ENCODE results near the gene TEAD1. TPM values are rescaled to one million over a fixed set of nuclear protein-coding genes. Genes with fewer than 3 reads are reported as not detected.

The TEAD1 gene
- total and polyA plus RNA-seq, 4 donors: 9.1 to 38.4 (median 10.7) TPM

DNA sequence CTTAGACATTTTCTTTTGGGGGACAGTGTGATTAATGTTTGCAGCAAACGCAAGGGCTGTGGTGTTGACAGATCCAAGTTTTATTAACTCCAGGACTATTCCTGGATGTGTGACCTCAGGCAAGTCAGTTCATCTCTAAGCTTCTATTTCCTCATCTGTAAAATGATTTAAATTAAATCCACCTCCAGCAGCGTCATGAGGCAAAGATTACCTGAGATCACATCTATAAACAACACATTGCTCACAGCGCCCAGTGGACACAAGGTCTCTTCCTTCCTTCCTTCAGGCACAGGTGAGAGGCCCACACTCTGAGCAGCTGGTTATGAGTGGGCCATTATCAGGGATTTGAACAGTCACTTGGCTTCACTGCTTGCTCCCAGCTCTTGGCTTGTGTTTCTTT is 223.6 kb downstream of the TEAD1 start:
- H3K27ac ChIP-seq (ENCODE audit: low read depth in 1 of 2, low read length in 2 of 2): no peak overlapping the region
- 75% methylated on average over 3 of the region's 3 CpGs for WGBS
- H3K9me3 ChIP-seq (ENCODE audit: control insufficient read depth in 4 of 4, low read length in 3 of 4): no peaks in the 10 kb centered on the region
- H3K4me1 ChIP-seq (ENCODE audit: control insufficient read depth in 4 of 4, insufficient read depth in 4 of 4, low read length in 3 of 4): peaks cover 0 to 4% (median 2%) of the 10 kb centered on the region in 4 donors
- H3K4me3 ChIP-seq (ENCODE audit: low read depth in 1 of 3, low read length in 3 of 3): no peak overlapping the region
- no peak overlapping the region for H3K9ac ChIP-seq (ENCODE audit: low read depth in 1 of 2, low read length in 2 of 2)
- no peak for DNase-seq (ENCODE audit: low spot score)
- TF ChIP-seq HNF4A (conservative IDR thresholded peaks at IDR 0.05) (no peak), FOXA2 (IDR thresholded peaks at IDR 0.05) (no peak), NR2F2 (IDR thresholded peaks at IDR 0.05) (no peak), JUND (IDR thresholded peaks at IDR 0.05) (no peak), FOXA1 (IDR thresholded peaks at IDR 0.05) (no peak)
- TF ChIP-seq, protein P1, sequence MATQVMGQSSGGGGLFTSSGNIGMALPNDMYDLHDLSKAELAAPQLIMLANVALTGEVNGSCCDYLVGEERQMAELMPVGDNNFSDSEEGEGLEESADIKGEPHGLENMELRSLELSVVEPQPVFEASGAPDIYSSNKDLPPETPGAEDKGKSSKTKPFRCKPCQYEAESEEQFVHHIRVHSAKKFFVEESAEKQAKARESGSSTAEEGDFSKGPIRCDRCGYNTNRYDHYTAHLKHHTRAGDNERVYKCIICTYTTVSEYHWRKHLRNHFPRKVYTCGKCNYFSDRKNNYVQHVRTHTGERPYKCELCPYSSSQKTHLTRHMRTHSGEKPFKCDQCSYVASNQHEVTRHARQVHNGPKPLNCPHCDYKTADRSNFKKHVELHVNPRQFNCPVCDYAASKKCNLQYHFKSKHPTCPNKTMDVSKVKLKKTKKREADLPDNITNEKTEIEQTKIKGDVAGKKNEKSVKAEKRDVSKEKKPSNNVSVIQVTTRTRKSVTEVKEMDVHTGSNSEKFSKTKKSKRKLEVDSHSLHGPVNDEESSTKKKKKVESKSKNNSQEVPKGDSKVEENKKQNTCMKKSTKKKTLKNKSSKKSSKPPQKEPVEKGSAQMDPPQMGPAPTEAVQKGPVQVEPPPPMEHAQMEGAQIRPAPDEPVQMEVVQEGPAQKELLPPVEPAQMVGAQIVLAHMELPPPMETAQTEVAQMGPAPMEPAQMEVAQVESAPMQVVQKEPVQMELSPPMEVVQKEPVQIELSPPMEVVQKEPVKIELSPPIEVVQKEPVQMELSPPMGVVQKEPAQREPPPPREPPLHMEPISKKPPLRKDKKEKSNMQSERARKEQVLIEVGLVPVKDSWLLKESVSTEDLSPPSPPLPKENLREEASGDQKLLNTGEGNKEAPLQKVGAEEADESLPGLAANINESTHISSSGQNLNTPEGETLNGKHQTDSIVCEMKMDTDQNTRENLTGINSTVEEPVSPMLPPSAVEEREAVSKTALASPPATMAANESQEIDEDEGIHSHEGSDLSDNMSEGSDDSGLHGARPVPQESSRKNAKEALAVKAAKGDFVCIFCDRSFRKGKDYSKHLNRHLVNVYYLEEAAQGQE (IDR thresholded peaks at IDR 0.05): no peak
- H3K36me3 ChIP-seq (ENCODE audit: control insufficient read depth in 4 of 4, insufficient read depth in 3 of 4, low read depth in 1 of 4, low read length in 3 of 4): peaks cover 4 to 21% (median 10%) of the 10 kb centered on the region in 4 donors
- no peaks in the 10 kb centered on the region for H3K27me3 ChIP-seq (ENCODE audit: control insufficient read depth in 4 of 4, insufficient read depth in 4 of 4, low read length in 3 of 4)

DNA sequence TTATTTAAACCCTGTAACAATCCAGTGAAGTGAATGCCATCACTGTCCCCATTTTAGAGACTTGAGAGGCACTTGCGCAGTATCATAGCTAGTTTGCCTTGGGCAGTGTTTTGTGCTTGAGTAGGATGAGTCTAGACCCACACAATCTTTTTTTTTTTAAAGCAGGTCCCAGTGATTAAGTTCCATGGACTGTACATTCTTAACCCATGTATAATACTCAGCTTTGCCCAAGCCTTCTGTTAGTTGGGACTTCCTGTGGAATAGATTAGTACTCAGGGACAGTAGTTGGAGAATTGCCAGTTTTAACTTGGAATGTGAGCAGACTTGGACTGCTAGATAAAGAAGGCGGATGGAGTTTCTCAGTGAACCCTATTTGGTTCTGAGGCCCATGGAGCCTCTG is 226.3 kb downstream of the TEAD1 start:
- no peak for TF ChIP-seq YY1 (IDR thresholded peaks at IDR 0.05)
- TF ChIP-seq, protein P1 (IDR thresholded peaks at IDR 0.05): no peak
- no peak for TF ChIP-seq FOXA2 (IDR thresholded peaks at IDR 0.05)
- TF ChIP-seq, protein P2, sequence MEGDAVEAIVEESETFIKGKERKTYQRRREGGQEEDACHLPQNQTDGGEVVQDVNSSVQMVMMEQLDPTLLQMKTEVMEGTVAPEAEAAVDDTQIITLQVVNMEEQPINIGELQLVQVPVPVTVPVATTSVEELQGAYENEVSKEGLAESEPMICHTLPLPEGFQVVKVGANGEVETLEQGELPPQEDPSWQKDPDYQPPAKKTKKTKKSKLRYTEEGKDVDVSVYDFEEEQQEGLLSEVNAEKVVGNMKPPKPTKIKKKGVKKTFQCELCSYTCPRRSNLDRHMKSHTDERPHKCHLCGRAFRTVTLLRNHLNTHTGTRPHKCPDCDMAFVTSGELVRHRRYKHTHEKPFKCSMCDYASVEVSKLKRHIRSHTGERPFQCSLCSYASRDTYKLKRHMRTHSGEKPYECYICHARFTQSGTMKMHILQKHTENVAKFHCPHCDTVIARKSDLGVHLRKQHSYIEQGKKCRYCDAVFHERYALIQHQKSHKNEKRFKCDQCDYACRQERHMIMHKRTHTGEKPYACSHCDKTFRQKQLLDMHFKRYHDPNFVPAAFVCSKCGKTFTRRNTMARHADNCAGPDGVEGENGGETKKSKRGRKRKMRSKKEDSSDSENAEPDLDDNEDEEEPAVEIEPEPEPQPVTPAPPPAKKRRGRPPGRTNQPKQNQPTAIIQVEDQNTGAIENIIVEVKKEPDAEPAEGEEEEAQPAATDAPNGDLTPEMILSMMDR (IDR thresholded peaks at IDR 0.05; ENCODE audit: low read depth, low read length, missing input control): no peak
- TF ChIP-seq, protein P3, sequence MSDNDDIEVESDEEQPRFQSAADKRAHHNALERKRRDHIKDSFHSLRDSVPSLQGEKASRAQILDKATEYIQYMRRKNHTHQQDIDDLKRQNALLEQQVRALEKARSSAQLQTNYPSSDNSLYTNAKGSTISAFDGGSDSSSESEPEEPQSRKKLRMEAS (IDR thresholded peaks at IDR 0.05): no peak
- TF ChIP-seq JUND (IDR thresholded peaks at IDR 0.05): peak in 1 of 2 donors; percentile 16
- no peak for TF ChIP-seq HNF4A (conservative IDR thresholded peaks at IDR 0.05)
- TF ChIP-seq FOXA1 (IDR thresholded peaks at IDR 0.05): no peak
- TF ChIP-seq RXRA (IDR thresholded peaks at IDR 0.05): peak; percentile 8 to 9
- TF ChIP-seq HNF4G (IDR thresholded peaks at IDR 0.05): no peak
- no peak for TF ChIP-seq TAF1 (conservative IDR thresholded peaks at IDR 0.05)
- no peak for TF ChIP-seq EGR1 (IDR thresholded peaks at IDR 0.05; ENCODE audit: low read depth in 2 of 2)
- TF ChIP-seq, protein P4, sequence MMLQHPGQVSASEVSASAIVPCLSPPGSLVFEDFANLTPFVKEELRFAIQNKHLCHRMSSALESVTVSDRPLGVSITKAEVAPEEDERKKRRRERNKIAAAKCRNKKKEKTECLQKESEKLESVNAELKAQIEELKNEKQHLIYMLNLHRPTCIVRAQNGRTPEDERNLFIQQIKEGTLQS (IDR thresholded peaks at IDR 0.05): no peak
- no peak for TF ChIP-seq GABPA (IDR thresholded peaks at IDR 0.05 in 1 of 2, conservative IDR thresholded peaks at IDR 0.05 in 1 of 2)
- TF ChIP-seq NR2F2 (IDR thresholded peaks at IDR 0.05): no peak
- TF ChIP-seq RAD21 (IDR thresholded peaks at IDR 0.05): peak in 1 of 2 donors; percentile 7
- TF ChIP-seq, protein P5, sequence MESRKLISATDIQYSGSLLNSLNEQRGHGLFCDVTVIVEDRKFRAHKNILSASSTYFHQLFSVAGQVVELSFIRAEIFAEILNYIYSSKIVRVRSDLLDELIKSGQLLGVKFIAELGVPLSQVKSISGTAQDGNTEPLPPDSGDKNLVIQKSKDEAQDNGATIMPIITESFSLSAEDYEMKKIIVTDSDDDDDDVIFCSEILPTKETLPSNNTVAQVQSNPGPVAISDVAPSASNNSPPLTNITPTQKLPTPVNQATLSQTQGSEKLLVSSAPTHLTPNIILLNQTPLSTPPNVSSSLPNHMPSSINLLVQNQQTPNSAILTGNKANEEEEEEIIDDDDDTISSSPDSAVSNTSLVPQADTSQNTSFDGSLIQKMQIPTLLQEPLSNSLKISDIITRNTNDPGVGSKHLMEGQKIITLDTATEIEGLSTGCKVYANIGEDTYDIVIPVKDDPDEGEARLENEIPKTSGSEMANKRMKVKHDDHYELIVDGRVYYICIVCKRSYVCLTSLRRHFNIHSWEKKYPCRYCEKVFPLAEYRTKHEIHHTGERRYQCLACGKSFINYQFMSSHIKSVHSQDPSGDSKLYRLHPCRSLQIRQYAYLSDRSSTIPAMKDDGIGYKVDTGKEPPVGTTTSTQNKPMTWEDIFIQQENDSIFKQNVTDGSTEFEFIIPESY (IDR thresholded peaks at IDR 0.05): no peak
- TF ChIP-seq SP1 (IDR thresholded peaks at IDR 0.05): no peak
- 90% methylated on average over 2 of the region's 2 CpGs for WGBS
- H3K4me1 ChIP-seq (ENCODE audit: control insufficient read depth in 4 of 4, insufficient read depth in 4 of 4, low read length in 3 of 4): peaks cover 0 to 3% (median 0%) of the 10 kb centered on the region in 4 donors
- H3K9me3 ChIP-seq (ENCODE audit: control insufficient read depth in 4 of 4, low read length in 3 of 4): no peaks in the 10 kb centered on the region
- H3K27me3 ChIP-seq (ENCODE audit: control insufficient read depth in 4 of 4, insufficient read depth in 4 of 4, low read length in 3 of 4): no peaks in the 10 kb centered on the region
- H3K4me3 ChIP-seq (ENCODE audit: low read depth in 1 of 3, low read length in 3 of 3): no peak overlapping the region
- no peak for DNase-seq (ENCODE audit: low spot score)
- no peak overlapping the region for H3K27ac ChIP-seq (ENCODE audit: low read depth in 1 of 2, low read length in 2 of 2)
- H3K36me3 ChIP-seq (ENCODE audit: control insufficient read depth in 4 of 4, insufficient read depth in 3 of 4, low read depth in 1 of 4, low read length in 3 of 4): peaks cover 4 to 20% (median 8%) of the 10 kb centered on the region in 4 donors
- no peak overlapping the region for H3K9ac ChIP-seq (ENCODE audit: low read depth in 1 of 2, low read length in 2 of 2)

All from liver (tissue), 9 donors.